AG04450 (cell line): ENCODE data around the gene CRIM1. TPM values are rescaled to one million over a fixed set of nuclear protein-coding genes. Genes with fewer than 3 reads are reported as not detected.

Experiments
- CTCF ChIA-PET: fragments of 300-600, 350-600 bp; formaldehyde crosslinking; extraction: SDS; loops from one replicate; lab custom pipeline; 2022; ENCODE audit warnings: antibody characterized with exemption, inconsistent platforms; lab: Charles Lee
- POLR2A ChIA-PET: fragments of 350-600 bp; formaldehyde crosslinking; extraction: SDS; loops from one replicate; lab custom pipeline; 2021; ENCODE audit warnings: antibody characterized with exemption, inconsistent platforms; lab: Yijun Ruan, JAX
- DNase-seq: peaks from one replicate; pipeline ENCODE4 v3.0.0-alpha.2; 2011; ENCODE audit warnings: low read depth, low spot score
- H3K27ac ChIP-seq: one replicate; pipeline ENCODE4 v1.5.1; 2012; ENCODE audit warnings: low read depth, low read length, control low read depth
- H3K27me3 ChIP-seq: one replicate; pipeline ENCODE4 v1.6.0; 2012; ENCODE audit warnings: low read length; ENCODE audit not compliant: control insufficient read depth, insufficient read depth
- H3K4me3 ChIP-seq: 2 replicates; pipeline ENCODE4 v1.5.1; 2011; ENCODE audit warnings: mild to moderate bottlenecking, low read depth, low read length, control low read depth
- H3K9me3 ChIP-seq: 2 replicates; pipeline ENCODE4 v1.5.1; 2012; ENCODE audit warnings: low read length; ENCODE audit not compliant: control insufficient read depth, insufficient read depth
- CTCF ChIP-seq: IDR thresholded peaks from 2 replicates; pipeline ENCODE4 v1.5.1; 2011; ENCODE audit warnings: low read depth, low read length, control low read depth, inconsistent platforms
- polyA plus RNA-seq: library from polyadenylated mRNA; depleted of rRNA; stranded (reverse); fragments of >200 nt; gene quantifications from 2 replicates; pipeline ENCODE4 v1.2.3, GENCODE V29; 2011

Gene CRIM1
- polyA plus RNA-seq, 1 experiment: 142 TPM

DNA sequence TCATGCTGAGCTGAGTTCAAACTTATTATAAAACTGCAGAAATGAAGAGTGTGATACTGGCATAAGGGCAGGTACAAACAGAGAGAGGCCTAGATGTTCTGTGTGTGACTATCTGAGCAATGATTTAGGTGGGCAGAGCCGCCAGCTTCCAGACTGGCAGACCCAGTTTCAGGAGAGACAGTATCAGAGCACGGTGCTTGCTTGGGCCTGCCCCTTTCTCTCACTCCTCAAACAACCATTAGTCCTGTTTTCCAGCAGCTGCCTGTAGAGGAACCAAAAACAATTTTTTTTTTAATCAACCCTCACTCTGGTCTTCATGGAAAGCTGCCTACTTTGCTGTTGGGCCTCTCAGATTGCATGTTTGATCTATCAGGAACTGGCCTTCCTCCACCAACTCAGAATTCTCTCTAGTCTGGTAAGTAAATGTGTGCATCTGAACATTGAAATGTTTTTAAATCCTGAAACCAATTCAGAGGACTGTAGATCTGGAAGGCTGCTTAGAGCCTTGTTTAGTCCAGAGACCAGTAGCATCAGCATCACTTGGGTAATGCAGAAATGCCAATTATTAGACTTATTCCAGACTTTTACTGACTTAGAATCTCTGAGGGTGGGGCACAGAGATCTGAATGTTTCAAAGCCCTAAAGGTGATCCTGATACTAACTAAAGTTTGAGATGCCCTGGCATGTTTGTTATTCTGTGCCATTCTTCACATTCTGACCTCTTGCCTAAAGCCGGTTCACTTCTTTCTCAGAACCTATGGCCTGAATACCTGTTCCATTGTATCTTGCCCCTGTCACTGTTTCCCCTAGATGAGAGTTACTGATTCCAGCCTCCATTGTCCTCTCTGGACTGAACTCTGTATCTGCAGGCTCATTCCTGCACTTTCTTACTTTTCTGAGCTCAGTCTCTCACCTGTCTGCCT is 24.8 kb upstream of the CRIM1 start:
- Histone ChIP-seq H3K27ac (no peak overlapping the region), H3K4me3 (no peak overlapping the region), H3K9me3 (no peaks in the 10 kb centered on the region), H3K27me3 (no peaks in the 10 kb centered on the region)
- CTCF ChIA-PET: interaction anchor here (1.0 to 1.6 kb wide), 2 partner anchors 9 to 177 kb away, joined by 3 to 6 read pairs; no protein-coding TSS in a partner anchor
- POLR2A ChIA-PET: no interaction called here
- DNase-seq: no peak
- TF ChIP-seq CTCF: no peak

- no peak overlapping the region for H3K4me3 ChIP-seq
- CTCF ChIA-PET: interaction anchor here (0.6 to 1.5 kb wide), 2 partner anchors 12 to 159 kb away, joined by 3 read pairs; no protein-coding TSS in a partner anchor
- POLR2A ChIA-PET: no interaction called here
- TF ChIP-seq CTCF: no peak
- H3K9me3 ChIP-seq: no peaks in the 10 kb centered on the region
- no peak overlapping the region for H3K27ac ChIP-seq
- DNase-seq: no peak
- H3K27me3 ChIP-seq: no peaks in the 10 kb centered on the region
These were observed 22.1 kb upstream of the CRIM1 start for GRCh38 chr2:36333350-36334012.

DNA sequence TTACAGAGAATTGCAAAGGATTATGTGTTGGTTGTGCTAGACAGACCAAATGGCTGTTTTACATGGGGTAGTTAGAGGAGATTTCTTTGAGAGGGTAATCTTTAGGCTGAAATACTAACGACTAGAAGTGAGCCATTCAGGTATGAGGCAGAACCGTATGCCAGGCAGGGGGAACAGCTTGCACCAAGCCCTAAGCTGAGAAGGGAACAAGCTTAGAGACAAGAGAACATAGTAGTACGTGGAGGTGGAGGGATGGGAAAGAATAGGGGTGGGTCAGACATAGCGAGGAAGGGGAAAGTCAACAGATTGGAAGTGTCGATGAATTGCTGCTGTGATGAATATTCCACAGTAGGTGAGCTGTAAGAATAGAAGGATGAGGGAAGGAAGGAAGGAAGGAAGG is 20.0 kb upstream of the CRIM1 start:
- CTCF ChIA-PET: interaction anchor here (1.7 to 2.6 kb wide), 3 partner anchors 14 to 17 kb away, joined by 4 to 12 read pairs (median 8); no protein-coding TSS in a partner anchor
- TF ChIP-seq CTCF: no peak
- POLR2A ChIA-PET: no interaction called here
- Histone ChIP-seq H3K27ac (no peak overlapping the region), H3K27me3 (no peaks in the 10 kb centered on the region), H3K4me3 (no peak overlapping the region), H3K9me3 (no peaks in the 10 kb centered on the region)
- DNase-seq: no peak

DNA sequence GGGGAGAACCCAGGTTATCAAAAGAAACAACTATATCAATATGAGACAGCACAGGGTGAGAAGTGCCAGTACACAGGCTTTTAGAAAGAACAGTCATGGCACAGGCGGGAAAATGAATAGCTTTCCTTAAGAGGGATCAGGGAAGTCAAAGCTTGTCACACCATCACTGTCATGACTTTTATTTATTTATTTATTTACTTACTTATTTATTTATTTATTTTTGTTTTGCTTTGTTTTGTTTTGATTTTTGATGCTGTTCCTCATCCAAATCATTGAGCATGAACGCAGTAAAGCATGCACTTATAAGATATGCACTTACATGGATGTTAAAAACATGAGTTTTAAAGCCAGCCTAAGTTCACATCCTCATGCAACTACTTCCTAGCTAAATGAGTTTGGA is 19.3 kb upstream of the CRIM1 start:
- POLR2A ChIA-PET: no interaction called here
- H3K4me3 ChIP-seq: no peak overlapping the region
- CTCF ChIA-PET: interaction anchor here (1.7 to 2.6 kb wide), 3 partner anchors 14 to 16 kb away, joined by 4 to 12 read pairs (median 8); no protein-coding TSS in a partner anchor
- H3K27ac ChIP-seq: no peak overlapping the region
- no peaks in the 10 kb centered on the region for H3K9me3 ChIP-seq
- no peaks in the 10 kb centered on the region for H3K27me3 ChIP-seq
- TF ChIP-seq CTCF: no peak
- DNase-seq: no peak
